HG02588 (cell line): ENCODE results near the gene BBS12.

Experiments used
- ATAC-seq: cut with Tn5 transposase; IDR thresholded peaks from one replicate; pipeline ENCODE4 v1.9.1; 2021; ENCODE audit warnings: mild to moderate bottlenecking, moderate library complexity; ENCODE audit not compliant: unreplicated experiment

BBS12 gene

GRCh38 chr4:122732329-122733026 is at the start of gene BBS12:
Gene BBS12 (plus strand): TSS chr4:122732704. CDS start chr4:122741893, 9,189 bp downstream.
- peak; percentile 100 for ATAC-seq

- ATAC-seq: no peak
Observed at GRCh38 chr4:122686691-122687090, 45.8 kb upstream of the BBS12 start.

- ATAC-seq: no peak
Observed at GRCh38 chr4:122687531-122688061, 44.9 kb upstream of the BBS12 start.

- no peak for ATAC-seq
Observed at GRCh38 chr4:122688529-122689140, 43.9 kb upstream of the BBS12 start.

- peak; percentile 77 for ATAC-seq
Observed at GRCh38 chr4:122689972-122690371, 42.5 kb upstream of the BBS12 start.

GRCh38 chr4:122691988-122692387 is 40.5 kb upstream of the BBS12 start:
- ATAC-seq: no peak

GRCh38 chr4:122692641-122693520 is 39.6 kb upstream of the BBS12 start:
- ATAC-seq: no peak

- no peak for ATAC-seq
Observed at GRCh38 chr4:122695226-122695625, 37.3 kb upstream of the BBS12 start.

GRCh38 chr4:122700178-122700725 is 32.3 kb upstream of the BBS12 start:
- ATAC-seq: no peak

- no peak for ATAC-seq
Observed at GRCh38 chr4:122701061-122701460, 31.4 kb upstream of the BBS12 start.

GRCh38 chr4:122701965-122702364 is 30.5 kb upstream of the BBS12 start:
- ATAC-seq: no peak

- no peak for ATAC-seq
Observed at GRCh38 chr4:122702939-122703338, 29.6 kb upstream of the BBS12 start.

GRCh38 chr4:122703868-122704267 is 28.6 kb upstream of the BBS12 start:
- ATAC-seq: no peak

GRCh38 chr4:122705009-122705408 is 27.5 kb upstream of the BBS12 start:
- no peak for ATAC-seq

- ATAC-seq: no peak
Observed at GRCh38 chr4:122705547-122706117, 26.9 kb upstream of the BBS12 start.

- no peak for ATAC-seq
Observed at GRCh38 chr4:122706511-122706910, 26.0 kb upstream of the BBS12 start.

- no peak for ATAC-seq
Observed at GRCh38 chr4:122707497-122707896, 25.0 kb upstream of the BBS12 start.

GRCh38 chr4:122709236-122709635 is 23.3 kb upstream of the BBS12 start:
- ATAC-seq: no peak

GRCh38 chr4:122710434-122711308 is 21.8 kb upstream of the BBS12 start:
- ATAC-seq: peak; percentile 73

GRCh38 chr4:122711919-122712318 is 20.6 kb upstream of the BBS12 start:
- no peak for ATAC-seq
